ES-I3 (cell line): ENCODE measurements around the gene ARFGEF3.

Experiments used
- H3K36me3 ChIP-seq: 2 replicates; pipeline ENCODE4 v1.6.1; 2013; ENCODE audit warnings: mild to moderate bottlenecking, low read length, control low read depth, moderate library complexity; ENCODE audit not compliant: insufficient read depth
- H3K4me1 ChIP-seq: 2 replicates; pipeline ENCODE4 v1.6.1; 2013; ENCODE audit warnings: mild to moderate bottlenecking, control low read depth, low read length; ENCODE audit not compliant: insufficient read depth
- H3K9ac ChIP-seq: 2 replicates; pipeline ENCODE4 v1.6.1; 2013; ENCODE audit warnings: low read depth, mild to moderate bottlenecking, low read length, moderate library complexity
- H3K9me3 ChIP-seq: 2 replicates; pipeline ENCODE4 v1.6.1; 2013; ENCODE audit warnings: mild to moderate bottlenecking, low read length, moderate library complexity; ENCODE audit not compliant: control insufficient read depth, insufficient read depth

The ARFGEF3 gene

DNA sequence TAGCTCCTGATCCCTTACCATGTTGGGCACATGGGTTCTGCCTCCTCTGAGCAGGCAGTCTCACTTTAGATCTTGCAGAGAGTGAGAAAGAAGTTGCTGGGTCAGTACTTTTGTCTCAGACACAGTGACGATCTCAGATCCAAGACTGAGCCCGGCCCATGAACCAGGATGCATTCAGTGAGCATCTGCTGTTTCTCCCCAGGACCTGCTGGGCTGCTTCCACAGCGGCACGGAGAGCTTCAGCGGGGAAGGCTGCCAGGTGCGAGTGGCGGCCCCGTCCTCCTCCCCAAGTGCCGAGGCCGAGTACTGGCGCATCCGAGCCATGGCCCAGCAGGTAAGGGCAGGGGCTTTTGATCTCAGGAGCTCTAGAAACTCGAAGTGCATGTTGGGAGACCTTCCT lies 162.1 kb downstream of the ARFGEF3 start:
- Histone ChIP-seq H3K9ac (no peak overlapping the region), H3K4me1 (no peaks in the 10 kb centered on the region), H3K36me3 (no peaks in the 10 kb centered on the region; the same call in 1 of the 2 replicates), H3K9me3 (no peaks in the 10 kb centered on the region)

DNA sequence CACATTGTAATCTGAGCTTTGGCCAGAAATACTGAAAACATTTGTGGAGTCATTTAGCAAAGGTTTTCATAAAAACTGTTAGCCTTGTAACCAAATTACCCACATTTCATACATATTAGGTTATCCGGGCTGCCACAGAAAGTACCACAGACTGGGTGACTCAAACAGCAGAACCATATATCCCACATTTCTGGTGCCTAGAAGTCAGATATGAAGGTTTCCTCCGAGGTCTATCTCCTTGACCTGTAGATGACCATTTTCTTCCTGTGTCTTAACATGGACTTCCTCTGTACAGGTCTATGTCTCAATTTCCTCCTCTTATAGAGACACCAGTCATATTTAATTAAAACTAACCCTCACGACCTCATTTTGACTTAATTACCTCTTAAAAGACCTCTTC lies 166.5 kb downstream of the ARFGEF3 start:
- Histone ChIP-seq H3K4me1 (peaks cover 29% of the 10 kb centered on the region; the same call in 1 of the 2 replicates), H3K9ac (no peak overlapping the region), H3K36me3 (no peaks in the 10 kb centered on the region), H3K9me3 (no peaks in the 10 kb centered on the region)

DNA sequence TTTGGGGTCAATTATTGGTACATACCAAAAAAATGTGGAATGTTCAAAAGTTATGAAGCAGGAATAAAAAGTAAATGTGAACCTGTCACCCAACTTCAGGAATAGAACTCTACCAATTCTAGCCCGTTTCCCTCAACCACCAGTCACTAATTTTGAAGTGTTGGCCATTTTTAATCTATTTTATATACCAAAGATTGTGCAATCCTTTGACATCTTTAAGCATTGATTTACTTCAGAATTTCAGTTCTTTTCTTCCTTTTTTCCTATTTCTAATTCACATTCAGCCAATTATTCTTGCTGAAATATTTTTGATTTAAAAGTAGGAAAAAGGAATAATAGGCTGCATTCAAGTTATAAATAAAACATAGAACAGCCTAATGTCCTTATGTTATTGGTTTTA lies 169.0 kb downstream of the ARFGEF3 start:
- H3K9ac ChIP-seq: no peak overlapping the region; the same call in 1 of the 2 replicates
- no peaks in the 10 kb centered on the region for H3K36me3 ChIP-seq
- H3K4me1 ChIP-seq: peaks cover 29% of the 10 kb centered on the region; the same call in 1 of the 2 replicates
- H3K9me3 ChIP-seq: no peaks in the 10 kb centered on the region

DNA sequence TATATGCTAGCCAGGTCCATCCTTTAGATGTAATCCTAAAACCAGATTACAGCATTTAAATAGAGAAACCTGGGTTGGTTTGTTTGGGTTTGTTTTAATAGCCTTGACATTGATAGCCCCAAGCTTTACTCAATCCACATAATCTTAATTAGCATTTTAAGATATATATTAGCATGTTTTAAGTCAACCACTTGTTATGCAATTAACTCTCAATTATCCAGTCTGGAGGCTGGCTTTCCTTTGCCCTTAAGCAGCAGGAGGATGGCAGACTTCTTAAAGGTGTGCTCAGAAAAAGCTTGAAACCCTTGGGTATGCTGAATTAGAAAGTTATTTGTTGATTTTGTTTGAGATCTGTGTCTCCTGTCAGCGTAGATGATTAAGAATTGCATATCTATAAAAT lies 169.7 kb downstream of the ARFGEF3 start:
- Histone ChIP-seq H3K4me1 (peaks cover 32% of the 10 kb centered on the region; the same call in 1 of the 2 replicates), H3K36me3 (no peaks in the 10 kb centered on the region), H3K9ac (peak overlapping the region; percentile 2; the same call in 1 of the 2 replicates), H3K9me3 (no peaks in the 10 kb centered on the region)

DNA sequence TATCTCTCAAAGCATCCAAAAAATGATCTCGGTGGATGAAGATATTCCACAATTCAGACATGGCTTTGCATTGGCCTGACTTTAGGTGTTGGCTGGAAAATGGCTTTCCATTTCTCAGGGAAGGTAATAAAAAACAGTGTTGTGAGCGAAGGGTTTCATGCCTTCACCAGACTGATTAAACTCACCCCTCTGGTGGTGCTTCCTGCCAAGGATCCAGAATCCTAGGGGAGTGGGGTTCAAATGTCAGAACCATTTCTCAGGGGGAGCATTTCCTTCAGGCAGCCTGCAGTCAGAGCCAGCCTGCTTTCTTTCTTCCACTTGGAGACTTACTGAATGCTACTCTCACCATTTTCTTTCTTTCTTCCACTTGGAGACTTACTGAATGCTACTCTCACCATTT lies 170.2 kb downstream of the ARFGEF3 start:
- no peaks in the 10 kb centered on the region for H3K9me3 ChIP-seq
- no peaks in the 10 kb centered on the region for H3K36me3 ChIP-seq
- H3K4me1 ChIP-seq: peaks cover 32% of the 10 kb centered on the region; the same call in 1 of the 2 replicates
- H3K9ac ChIP-seq: peak overlapping the region; percentile 2; the same call in 1 of the 2 replicates

DNA sequence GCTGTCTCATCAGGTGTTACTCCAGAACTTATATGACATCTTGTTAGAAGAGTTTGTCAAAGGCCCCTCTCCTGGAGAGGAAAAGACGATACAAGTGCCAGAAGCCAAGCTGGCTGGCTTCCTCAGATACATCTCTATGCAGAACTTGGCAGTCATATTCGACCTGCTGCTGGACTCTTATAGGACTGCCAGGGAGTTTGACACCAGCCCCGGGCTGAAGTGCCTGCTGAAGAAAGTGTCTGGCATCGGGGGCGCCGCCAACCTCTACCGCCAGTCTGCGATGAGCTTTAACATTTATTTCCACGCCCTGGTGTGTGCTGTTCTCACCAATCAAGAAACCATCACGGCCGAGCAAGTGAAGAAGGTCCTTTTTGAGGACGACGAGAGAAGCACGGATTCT lies 172.3 kb downstream of the ARFGEF3 start:
- peaks cover 34% of the 10 kb centered on the region; the same call in 1 of the 2 replicates for H3K4me1 ChIP-seq
- no peaks in the 10 kb centered on the region for H3K36me3 ChIP-seq
- no peak overlapping the region for H3K9ac ChIP-seq
- H3K9me3 ChIP-seq: no peaks in the 10 kb centered on the region

DNA sequence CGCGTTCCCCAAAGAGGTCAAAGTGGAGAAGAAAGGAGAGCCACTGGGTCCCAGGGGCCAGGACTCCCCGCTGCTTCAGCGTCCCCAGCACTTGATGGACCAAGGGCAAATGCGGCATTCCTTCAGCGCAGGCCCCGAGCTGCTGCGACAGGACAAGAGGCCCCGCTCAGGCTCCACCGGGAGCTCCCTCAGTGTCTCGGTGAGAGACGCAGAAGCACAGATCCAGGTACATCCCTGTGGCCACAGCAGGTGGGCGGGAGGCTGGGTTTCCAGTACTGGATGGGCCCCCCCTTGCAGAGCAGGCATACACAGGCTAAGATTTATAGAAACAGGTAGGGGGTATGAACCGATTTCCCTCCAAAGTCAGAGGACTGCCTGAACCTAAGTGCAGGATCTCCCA lies 173.2 kb downstream of the ARFGEF3 start:
- peaks cover 34% of the 10 kb centered on the region; the same call in 1 of the 2 replicates for H3K4me1 ChIP-seq
- H3K9me3 ChIP-seq: no peaks in the 10 kb centered on the region
- no peak overlapping the region for H3K9ac ChIP-seq
- no peaks in the 10 kb centered on the region for H3K36me3 ChIP-seq

DNA sequence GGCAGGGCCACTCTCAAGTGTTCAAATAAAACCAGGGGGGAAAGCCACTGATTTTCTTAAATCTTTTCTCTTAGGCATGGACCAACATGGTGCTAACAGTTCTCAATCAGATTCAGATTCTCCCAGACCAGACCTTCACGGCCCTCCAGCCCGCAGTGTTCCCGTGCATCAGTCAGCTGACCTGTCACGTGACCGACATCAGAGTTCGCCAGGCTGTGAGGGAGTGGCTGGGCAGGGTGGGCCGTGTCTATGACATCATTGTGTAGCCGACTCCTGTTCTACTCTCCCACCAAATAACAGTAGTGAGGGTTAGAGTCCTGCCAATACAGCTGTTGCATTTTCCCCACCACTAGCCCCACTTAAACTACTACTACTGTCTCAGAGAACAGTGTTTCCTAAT lies 174.5 kb downstream of the ARFGEF3 start:
- Histone ChIP-seq H3K9me3 (no peaks in the 10 kb centered on the region), H3K36me3 (no peaks in the 10 kb centered on the region), H3K4me1 (peaks cover 24% of the 10 kb centered on the region; the same call in 1 of the 2 replicates), H3K9ac (peak overlapping the region; percentile 22; the same call in 1 of the 2 replicates)

DNA sequence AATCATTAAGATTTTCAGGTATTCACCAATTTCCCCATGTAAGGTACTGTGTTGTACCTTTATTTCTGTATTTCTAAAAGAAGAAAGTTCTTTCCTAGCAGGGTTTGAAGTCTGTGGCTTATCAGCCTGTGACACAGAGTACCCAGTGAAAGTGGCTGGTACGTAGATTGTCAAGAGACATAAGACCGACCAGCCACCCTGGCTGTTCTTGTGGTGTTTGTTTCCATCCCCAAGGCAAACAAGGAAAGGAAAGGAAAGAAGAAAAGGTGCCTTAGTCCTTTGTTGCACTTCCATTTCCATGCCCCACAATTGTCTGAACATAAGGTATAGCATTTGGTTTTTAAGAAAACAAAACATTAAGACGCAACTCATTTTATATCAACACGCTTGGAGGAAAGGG lies 175.3 kb downstream of the ARFGEF3 start:
- H3K9ac ChIP-seq: no peak overlapping the region
- no peaks in the 10 kb centered on the region for H3K9me3 ChIP-seq
- no peaks in the 10 kb centered on the region for H3K36me3 ChIP-seq
- H3K4me1 ChIP-seq: peaks cover 18% of the 10 kb centered on the region; the same call in 1 of the 2 replicates

DNA sequence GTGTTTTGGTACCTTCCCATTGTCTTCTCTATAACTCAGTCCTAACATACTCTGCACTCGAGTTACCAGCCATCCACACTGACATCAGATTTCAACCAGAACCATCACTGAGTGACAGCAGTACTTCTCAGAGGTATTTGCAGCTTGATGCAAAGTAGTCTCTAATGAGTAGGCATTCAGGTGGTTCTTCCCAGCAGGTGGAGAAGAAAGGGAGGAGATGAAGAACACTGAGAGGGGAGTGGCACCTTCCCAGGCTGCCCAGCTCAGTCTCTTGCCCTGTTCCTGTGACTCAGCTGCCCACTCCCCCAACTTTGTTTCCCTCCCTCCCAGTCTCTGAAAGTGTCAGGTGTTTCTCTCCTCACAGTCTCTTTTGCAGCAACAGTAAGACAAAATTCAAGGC lies 177.3 kb downstream of the ARFGEF3 start:
- Histone ChIP-seq H3K9me3 (no peaks in the 10 kb centered on the region), H3K9ac (no peak overlapping the region), H3K36me3 (no peaks in the 10 kb centered on the region), H3K4me1 (0 out of 2 replicates have a peak, but pooled peaks cover 7% of the 10 kb centered on the region)

DNA sequence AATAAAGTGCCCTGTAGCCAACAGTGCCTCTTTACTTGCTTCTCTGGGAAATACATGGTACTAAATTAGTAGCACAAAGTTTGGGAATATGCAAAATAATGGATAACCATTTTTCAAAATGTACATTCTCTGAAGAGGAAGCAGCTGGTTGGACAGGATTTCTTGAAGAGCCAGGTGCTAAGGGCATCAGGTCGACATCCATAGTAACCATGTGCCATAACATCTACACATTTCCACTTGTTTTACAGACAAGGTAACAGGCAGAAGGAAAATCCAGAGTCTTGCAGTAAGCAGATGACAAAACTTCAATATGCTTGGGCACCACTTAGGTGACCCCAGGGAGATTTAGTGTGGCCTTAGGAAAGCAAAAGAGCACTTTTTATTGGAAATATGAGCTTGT lies 179.4 kb downstream of the ARFGEF3 start:
- Histone ChIP-seq H3K36me3 (no peaks in the 10 kb centered on the region), H3K9ac (no peak overlapping the region)

DNA sequence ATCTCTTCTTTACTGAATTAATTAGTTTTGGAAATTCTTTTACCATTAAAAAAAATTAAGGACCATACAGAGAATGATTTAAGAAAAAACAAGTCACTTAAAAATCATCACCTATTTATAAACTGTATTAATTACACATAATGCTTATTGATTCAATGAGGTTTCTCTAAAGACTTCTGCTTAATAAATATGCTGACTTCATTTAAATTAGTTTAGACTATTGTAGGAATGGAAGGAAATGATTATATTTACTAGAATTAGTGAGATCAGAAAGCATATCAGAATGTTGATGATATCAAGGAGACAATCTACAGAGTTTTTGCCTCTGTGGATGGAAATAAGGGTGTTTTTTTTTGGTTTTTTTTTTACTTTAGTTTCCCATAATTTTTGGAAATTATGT lies 181.4 kb downstream of the ARFGEF3 start:
- Histone ChIP-seq H3K9ac (no peak overlapping the region), H3K9me3 (no peaks in the 10 kb centered on the region), H3K4me1 (peaks cover 17% of the 10 kb centered on the region; the same call in 1 of the 2 replicates), H3K36me3 (no peaks in the 10 kb centered on the region)

More for the DNA sequence above, 179.4 kb downstream of the ARFGEF3 start:
- Histone ChIP-seq H3K4me1 (peaks cover 12% of the 10 kb centered on the region; the same call in 1 of the 2 replicates), H3K9me3 (no peaks in the 10 kb centered on the region)

DNA sequence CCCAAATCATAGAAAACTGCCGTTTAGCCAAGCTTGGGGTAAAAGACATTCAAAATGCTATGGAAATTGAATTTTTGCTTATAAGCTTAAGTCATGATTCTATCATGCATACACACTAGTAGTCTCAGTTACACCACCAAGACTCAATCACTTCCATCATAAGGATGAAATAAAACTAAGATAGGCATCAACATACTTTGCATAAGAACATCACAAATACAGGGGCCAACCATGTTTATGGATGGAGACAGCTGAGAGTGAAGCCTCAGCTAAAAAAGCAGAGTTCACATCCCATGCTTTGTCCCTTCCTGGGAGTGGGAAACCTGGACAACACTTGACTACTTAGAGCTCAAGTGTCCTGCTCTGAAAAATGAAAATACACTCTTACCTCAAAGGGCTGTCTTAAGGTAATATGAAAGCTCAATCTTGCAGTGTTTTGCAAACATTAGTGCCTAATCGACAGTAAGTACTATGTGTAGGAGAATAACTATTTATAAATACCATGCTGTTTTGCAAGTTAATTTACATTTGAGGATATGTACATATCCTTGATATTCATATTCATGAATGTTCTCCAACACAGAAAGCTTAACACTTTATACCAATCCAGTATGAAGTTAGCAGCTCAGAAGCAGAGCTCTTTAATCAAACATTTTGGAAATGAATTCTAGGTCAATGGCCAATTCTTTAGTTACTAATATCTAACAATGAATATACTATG lies 184.0 kb downstream of the ARFGEF3 start:
- no peak overlapping the region for H3K9ac ChIP-seq
- no peaks in the 10 kb centered on the region for H3K36me3 ChIP-seq
- H3K9me3 ChIP-seq: no peaks in the 10 kb centered on the region
- peaks cover 21% of the 10 kb centered on the region; the same call in 1 of the 2 replicates for H3K4me1 ChIP-seq

DNA sequence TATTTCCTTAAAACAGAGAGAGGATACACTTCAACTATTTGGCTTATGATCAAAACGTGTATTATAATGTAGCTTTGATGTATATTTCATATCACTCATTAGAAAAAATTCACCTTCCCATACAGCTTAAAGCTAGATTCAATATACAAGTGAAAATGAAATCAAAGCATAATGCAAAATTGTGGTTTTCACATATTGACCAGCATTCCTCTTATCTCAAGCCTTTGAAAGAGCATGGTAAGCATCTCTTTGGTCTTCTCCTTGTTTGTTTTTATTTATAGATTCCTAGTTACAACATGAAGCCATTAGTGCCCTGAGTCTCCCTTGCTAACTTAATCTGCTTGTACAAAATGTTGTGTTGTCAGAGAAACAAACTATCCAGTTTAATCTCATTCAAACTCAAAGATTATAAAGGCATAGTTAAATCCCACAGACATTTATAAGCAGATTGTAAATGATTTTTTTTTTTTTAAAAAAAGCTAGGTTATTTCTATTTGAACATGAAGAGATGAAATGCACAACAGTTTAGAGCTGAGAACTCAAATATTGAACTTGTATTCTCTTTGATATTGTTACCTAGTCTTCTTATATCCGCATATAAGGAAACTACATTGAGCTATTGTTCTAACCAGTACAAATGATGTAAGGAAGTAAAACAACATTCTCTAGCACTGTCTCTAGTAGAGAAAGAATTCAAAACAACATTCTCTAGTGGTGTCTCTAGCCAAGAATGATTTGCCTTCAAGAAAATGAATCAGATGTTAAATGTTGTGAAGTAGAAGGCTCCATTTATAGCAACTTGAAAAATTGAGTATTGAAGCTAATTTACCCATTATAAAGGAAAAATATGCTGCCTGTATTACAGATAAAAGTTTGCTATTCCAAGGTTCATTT lies 184.8 kb downstream of the ARFGEF3 start:
- no peak overlapping the region for H3K9ac ChIP-seq
- H3K4me1 ChIP-seq: peaks cover 21% of the 10 kb centered on the region; the same call in 1 of the 2 replicates
- H3K9me3 ChIP-seq: no peaks in the 10 kb centered on the region
- H3K36me3 ChIP-seq: no peaks in the 10 kb centered on the region
